NCI-H1105 treated with DMSO at 0.1 percent for 48 hours (cell line): Measurements from ENCODE around the gene MRC2.
"Not testable (repeated sequence)": the region's sequence is repeated elsewhere in the genome, so short reads cannot be mapped to it uniquely, and the experiment has no call there.

ENCODE experiments used
- DNase-seq: peaks from one replicate; lab custom pipeline; 2025; lab: John Stamatoyannopoulos, UW

The MRC2 gene

GRCh38 chr17:62679866-62680377 is 52.5 kb downstream of the MRC2 start:
- no peak for DNase-seq

- no peak for DNase-seq
These were observed 53.1 kb downstream of the MRC2 start for GRCh38 chr17:62680541-62681052.

DNA sequence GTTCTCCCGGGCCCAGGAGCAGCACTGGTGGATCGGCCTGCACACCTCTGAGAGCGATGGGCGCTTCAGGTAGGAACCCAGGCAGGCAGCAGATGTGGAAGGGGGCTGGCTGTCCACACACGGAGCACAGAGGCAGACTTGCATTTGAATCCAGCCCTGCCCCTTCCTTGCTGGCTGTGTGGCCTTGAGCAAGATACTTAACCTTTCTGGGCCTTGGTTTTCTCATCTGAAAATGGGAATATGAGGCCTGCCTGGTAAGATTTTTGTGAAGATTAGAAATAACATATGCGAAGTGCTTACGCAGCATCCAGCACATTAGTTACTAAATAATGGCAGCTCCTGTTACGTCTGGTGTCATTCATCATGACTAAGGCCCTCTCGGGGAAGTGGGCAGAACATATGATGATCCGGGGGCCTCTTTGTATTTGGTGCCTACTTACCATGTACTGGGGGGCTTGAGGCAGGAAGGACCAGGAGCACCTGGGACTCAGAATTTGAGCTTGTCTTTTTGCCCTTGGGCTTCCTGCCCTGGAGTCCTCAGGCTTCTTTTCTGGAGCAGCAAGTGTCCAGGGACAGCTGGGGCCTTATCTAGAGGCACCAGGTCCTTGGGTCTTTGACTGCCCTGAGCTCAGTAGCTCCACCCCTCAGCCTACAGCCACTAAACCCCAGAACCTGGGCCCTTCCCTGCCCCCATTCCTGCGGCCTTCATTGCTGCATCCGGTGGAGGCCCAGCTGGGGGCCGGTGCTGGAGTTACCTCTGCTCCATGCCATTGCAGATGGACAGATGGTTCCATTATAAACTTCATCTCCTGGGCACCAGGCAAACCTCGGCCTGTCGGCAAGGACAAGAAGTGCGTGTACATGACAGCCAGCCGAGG is 53.8 kb downstream of the MRC2 start:
- no peak for DNase-seq

DNA sequence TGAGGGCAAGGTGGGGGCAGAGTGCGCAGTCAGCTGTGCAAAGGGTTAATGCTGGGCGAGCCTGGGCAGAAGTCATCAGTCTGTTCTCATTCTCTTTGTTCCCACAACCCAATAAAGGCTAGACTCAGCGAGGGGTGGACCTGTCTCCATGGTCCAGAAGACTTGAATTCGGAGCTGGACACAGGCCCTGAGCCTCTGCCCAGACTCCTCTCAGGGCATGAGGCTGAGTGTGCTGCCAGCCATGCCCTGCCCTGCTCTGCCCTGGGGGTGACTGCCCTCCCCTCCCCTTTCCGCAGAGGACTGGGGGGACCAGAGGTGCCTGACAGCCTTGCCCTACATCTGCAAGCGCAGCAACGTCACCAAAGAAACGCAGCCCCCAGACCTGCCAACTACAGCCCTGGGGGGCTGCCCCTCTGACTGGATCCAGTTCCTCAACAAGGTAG is 54.5 kb downstream of the MRC2 start:
- DNase-seq = no peak

DNA sequence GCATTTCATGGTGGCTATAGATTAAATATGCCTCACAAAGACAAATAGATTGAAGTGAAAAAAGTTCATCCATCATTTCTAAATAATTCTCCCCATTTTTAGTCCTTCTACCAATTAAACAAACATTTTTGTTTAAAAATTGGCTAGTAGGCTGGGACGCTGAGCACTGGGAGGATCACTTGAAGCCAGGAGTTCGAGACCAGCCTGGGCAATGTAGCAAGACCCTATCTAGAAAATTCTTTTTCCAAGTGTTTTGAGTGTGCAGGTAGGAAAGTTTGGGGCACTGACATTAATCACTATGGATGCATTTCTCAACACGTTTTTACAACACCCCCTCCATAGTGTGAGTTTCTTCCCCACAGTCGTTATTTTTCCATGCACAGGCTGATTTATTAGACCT is 56.7 kb downstream of the MRC2 start:
- DNase-seq = no peak

DNA sequence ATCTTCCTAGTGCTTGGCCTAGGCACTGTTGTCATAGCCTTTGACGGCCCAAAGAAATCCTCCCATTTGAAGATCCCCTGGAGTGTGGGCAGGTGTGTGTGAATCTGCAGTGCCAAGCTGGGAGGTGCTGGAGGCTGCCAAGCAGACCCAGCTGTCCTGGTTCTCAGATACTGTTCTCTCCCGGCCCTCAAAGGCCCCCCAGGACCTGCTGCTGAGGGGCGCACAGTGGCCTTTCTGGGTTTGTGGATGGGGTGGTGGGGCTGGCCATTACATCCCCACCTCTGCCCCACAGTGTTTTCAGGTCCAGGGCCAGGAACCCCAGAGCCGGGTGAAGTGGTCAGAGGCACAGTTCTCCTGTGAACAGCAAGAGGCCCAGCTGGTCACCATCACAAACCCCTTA is 60.5 kb downstream of the MRC2 start:
- DNase-seq = no peak

DNA sequence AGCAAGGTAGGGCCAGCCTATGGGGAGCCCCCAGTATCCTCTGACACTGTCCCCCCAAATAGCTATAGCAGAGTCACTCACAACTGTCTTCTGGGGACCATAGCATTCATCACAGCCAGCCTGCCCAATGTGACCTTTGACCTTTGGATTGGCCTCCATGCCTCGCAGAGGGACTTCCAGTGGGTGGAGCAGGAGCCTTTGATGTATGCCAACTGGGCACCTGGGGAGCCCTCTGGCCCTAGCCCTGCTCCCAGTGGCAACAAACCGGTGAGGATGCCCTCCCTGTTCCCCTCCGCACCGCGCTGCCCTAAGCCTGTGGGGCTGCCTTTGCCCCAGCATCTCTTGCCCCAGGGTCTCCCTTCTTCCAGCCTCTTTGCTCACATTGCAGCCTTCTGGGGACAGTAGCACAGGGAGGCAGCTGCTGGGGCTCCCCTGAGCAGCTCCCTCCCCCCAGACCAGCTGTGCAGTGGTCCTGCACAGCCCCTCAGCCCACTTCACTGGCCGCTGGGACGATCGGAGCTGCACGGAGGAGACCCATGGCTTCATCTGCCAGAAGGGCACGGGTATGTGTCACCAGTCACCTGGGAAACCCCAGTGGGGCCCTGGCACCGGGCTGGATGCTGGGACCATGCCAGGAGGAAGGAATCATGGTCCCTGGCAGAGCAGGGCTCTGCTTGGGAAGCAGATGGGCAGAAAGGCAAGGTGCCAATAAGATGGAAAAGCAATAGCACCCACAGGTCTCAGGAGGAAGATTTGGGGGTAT is 61.1 kb downstream of the MRC2 start:
- DNase-seq = no peak

GRCh38 chr17:62689441-62690167 is 62.1 kb downstream of the MRC2 start:
- no peak for DNase-seq

- DNase-seq = no peak
These were observed 62.9 kb downstream of the MRC2 start for GRCh38 chr17:62690168-62690897.

GRCh38 chr17:62691589-62691915 is 64.1 kb downstream of the MRC2 start:
- not testable (repeated sequence) for DNase-seq

GRCh38 chr17:62692159-62692651 is 64.7 kb downstream of the MRC2 start:
- DNase-seq = no peak

GRCh38 chr17:62692721-62693431 is 65.4 kb downstream of the MRC2 start:
- no peak for DNase-seq

- no peak for DNase-seq
These were observed 66.3 kb downstream of the MRC2 start for GRCh38 chr17:62693616-62694409.

DNA sequence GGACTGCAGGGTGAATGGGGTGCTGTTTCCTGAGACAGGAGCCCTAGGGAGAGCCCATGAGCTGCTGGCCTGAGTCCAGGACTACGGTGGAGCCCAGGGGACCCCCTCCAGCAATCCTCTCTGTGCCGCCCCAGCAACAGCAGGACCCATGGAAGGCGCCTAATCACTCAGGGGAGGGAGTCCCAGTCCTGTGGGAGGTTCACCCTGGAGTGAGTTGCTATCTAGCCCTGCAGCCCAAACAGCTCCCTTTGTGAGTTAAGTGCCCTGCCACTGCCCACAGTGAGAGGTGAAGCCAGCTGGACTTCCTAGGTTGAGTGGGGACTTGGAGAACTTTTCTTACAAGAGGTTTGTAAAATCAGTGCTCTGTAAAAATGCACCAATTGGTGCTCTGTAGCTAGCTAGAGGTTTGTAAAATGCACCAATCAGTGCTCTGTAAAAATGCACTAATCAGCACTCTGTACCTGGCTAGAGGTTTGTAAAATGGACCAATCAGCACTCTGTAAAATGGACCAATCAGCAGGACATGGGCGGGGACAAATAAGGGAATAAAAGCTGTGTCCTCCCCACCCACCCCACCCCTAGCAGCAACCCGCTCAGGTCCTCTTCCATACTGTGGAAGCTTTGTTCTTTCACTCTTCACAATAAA is 67.7 kb downstream of the MRC2 start:
- DNase-seq = not testable (repeated sequence)

DNA sequence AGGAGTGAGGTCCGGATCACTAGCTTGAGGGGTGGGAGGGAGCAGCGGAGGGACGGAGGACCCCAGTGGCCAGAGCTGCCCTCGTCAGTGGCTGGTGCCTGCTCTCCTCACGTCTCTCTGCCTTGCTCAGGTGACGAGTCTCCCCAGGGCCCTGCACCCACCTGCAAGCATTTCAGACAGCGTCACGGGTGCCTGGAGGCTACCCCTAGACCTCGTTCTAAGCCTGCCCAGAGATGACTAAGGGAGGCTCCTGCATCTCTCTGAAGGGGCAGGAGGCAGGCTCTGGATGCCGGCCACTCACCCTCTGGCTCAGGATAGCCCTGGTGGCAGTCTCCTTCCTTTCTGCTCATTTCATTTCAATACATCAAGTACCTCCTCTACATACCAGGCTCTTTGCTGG is 68.8 kb downstream of the MRC2 start:
- DNase-seq = no peak

GRCh38 chr17:62696726-62697490 is 69.4 kb downstream of the MRC2 start:
- DNase-seq = no peak

DNA sequence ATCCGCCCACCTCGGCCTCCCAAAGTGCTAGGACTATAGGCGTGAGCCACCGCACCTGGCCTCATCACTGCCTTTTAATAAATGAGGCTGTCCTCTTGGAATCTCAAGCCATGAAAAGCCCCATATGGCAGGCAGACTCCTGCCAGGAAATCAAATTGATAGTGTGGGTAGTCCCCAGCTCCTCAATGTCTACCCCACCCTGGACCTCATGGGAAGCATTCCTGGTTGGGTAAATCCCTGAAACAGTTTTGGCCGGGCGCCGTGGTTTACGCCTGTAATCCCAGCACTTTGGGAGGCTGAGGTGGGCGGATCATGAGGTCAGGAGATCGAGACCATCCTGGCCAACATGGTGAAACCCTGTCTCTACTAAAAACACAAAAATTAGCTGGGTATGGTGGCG is 71.0 kb downstream of the MRC2 start:
- not testable (repeated sequence) for DNase-seq

DNA sequence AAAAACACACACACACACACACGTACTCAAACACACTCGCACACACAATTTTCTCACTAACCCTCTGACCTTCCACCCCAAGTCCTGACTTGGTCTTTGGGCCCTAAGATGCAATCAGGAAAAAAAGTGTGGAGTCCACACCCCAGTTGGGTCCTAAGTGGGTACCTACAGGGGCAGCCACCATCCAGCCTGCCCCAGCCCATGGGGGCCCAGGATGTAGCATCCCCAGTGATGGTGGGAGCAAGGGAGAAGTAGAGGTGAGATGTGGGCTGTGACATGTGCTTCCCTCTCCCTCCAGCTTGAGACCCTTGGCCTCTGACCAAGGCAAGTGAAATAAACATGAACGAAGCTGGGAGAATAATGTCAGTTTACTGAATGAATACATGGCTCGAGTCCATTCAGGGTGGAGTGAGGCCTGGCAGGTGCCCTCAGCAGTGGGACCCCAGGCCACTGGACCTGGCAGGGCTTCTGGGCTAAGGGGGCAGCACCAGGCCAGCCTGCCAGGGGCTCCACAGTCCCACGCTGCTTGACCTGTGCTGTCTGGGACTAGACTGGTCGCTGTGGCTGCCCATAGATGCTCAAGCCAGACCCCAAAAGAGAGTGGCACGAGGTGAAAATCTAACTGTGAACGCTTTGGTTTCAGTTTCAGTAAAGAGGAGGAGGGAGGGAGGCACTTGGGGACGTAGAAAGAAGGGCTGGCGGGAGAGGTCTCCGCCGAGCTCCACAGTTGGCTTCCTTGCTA is 73.7 kb downstream of the MRC2 start:
- no peak for DNase-seq
